ENCODE data around the gene ADGRE3.

ADGRE3 gene, protein sequence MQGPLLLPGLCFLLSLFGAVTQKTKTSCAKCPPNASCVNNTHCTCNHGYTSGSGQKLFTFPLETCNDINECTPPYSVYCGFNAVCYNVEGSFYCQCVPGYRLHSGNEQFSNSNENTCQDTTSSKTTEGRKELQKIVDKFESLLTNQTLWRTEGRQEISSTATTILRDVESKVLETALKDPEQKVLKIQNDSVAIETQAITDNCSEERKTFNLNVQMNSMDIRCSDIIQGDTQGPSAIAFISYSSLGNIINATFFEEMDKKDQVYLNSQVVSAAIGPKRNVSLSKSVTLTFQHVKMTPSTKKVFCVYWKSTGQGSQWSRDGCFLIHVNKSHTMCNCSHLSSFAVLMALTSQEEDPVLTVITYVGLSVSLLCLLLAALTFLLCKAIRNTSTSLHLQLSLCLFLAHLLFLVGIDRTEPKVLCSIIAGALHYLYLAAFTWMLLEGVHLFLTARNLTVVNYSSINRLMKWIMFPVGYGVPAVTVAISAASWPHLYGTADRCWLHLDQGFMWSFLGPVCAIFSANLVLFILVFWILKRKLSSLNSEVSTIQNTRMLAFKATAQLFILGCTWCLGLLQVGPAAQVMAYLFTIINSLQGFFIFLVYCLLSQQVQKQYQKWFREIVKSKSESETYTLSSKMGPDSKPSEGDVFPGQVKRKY

GRCh38 chr19:14674764-14675163, at the start of gene ADGRE3:
Gene ADGRE3 (minus strand): TSS chr19:14674844. CDS start chr19:14674770, 74 bp downstream.
- DNase-seq (ENCODE audit: low spot score): no peak

GRCh38 chr19:14722127-14722526, 47.5 kb upstream of the ADGRE3 start:
- DNase-seq (ENCODE audit: low spot score): no peak

GRCh38 chr19:14719162-14719561, 44.5 kb upstream of the ADGRE3 start:
- no peak for DNase-seq (ENCODE audit: low spot score)

DNA sequence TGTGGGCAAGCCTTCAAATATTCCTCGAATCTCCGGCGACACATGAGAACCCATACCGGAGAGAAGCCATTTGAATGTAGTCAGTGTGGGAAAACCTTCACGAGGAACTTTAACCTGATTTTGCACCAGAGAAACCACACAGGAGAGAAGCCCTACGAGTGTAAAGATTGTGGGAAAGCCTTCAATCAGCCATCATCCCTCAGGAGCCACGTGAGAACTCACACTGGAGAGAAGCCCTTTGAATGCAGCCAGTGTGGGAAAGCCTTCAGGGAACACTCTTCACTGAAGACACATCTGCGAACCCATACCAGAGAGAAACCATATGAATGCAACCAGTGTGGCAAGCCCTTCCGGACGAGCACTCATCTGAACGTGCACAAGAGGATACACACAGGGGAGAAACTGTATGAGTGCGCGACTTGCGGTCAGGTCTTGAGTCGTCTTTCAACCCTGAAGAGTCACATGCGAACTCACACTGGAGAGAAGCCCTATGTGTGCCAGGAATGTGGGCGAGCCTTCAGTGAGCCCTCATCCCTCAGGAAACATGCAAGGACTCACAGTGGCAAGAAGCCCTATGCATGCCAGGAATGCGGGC, 44.0 kb upstream of the ADGRE3 start:
- no peak for DNase-seq (ENCODE audit: low spot score)

DNA sequence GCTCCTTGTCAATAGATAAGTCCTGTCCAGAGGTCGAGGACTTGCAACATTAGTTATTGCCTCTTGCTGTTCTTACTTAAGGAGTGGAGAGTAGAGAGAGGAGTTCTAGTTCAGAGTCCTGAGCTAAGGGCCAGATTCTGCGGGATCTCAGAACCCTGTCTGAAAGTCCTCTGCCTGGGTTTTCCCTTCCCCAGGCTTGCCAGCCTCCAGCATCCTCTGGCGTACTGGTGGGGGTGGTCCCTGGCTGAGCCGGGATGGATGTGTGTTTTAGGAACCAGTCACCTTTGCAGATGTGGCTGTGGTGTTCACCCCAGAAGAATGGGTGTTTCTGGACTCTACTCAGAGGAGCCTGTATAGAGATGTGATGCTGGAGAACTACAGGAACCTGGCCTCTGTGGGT, 41.2 kb upstream of the ADGRE3 start:
- DNase-seq (ENCODE audit: low spot score): no peak

- DNase-seq (ENCODE audit: low spot score): no peak
Observed at GRCh38 chr19:14704450-14704849, 29.8 kb upstream of the ADGRE3 start.

GRCh38 chr19:14703833-14704232, 29.2 kb upstream of the ADGRE3 start:
- no peak for DNase-seq (ENCODE audit: low spot score)

GRCh38 chr19:14700711-14701375, 26.2 kb upstream of the ADGRE3 start:
- no peak for DNase-seq (ENCODE audit: low spot score)

- DNase-seq (ENCODE audit: low spot score): no peak
Observed at GRCh38 chr19:14699641-14700040, 25.0 kb upstream of the ADGRE3 start.

DNA sequence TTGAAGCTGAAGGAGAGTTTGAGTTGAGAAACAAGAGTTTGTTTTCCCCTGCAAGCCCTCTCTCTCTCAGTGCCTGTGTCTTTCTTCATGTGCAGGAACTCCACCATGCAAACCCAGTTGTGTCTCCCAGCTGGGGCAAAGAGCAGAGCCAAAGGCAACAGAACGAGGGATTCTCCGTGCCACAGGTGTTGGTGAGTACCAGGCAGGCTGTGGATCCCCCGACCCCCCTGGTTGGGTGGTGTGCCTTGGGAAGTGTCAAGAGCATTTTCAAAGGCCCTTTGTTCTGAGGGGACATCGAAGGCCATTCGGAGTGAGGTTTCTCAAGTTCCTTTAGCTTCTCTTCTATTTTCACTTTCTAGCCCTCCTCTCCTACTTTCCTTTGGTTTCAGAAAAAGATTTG, 20.8 kb upstream of the ADGRE3 start:
- DNase-seq (ENCODE audit: low spot score): no peak

DNA sequence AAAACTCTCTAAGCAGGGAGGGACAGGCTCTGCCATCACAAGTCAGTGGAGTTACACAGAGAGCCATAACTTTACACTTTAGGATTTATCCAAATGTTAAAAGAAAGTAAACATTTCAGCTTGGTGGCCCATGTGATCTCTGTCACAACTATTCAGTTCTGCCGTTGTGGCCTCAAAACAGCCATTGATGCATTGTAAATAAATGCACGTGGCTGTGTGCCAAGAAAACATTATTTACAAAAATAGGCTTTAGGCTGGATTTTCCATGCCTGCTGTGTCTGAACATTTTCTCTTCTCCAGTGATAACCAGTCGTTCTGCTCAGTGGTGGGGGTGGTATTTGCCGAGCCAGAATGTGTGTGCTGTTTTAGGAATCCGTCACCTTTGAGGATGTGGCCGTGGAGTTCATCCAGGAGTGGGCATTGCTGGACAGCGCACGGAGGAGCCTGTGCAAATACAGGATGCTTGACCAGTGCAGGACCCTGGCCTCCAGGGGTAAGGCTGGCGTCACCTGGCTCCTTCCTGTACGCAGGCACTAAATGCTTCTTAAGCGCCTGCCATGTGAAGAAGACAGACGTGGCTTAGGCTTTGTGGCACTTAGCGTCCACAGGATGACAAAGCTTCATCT, 20.1 kb upstream of the ADGRE3 start:
- no peak for DNase-seq (ENCODE audit: low spot score)

- DNase-seq (ENCODE audit: low spot score): peak; percentile 96
Observed at GRCh38 chr19:14689598-14690503, 15.2 kb upstream of the ADGRE3 start, which contains the start of gene ZNF333. Gene ZNF333 (plus strand): TSS chr19:14690048. CDS start chr19:14693492, 3,444 bp downstream.

GRCh38 chr19:14686411-14686810, 11.8 kb upstream of the ADGRE3 start:
- peak; percentile 6 for DNase-seq (ENCODE audit: low spot score)

- DNase-seq (ENCODE audit: low spot score): peak; percentile 12
Observed at GRCh38 chr19:14683439-14683838, 8.8 kb upstream of the ADGRE3 start.

DNA sequence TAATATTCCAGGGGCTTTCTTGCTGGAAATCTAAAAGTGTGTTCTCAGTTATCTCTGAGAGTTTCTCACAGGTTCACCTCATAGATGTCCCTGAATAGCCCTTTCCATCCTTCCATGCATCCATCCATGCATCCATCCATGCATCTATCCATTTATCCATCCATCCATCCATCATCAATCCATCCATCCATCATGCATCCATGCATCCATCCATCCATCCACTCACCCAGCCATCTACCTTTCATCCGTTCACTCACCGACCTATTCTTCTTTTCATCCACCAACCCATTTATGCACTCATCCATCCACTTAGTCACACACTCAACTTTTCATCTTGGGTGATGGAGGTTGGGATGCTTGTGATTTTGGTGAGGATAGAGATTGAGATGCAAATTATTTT, 7.4 kb upstream of the ADGRE3 start:
- DNase-seq (ENCODE audit: low spot score): no peak

DNA sequence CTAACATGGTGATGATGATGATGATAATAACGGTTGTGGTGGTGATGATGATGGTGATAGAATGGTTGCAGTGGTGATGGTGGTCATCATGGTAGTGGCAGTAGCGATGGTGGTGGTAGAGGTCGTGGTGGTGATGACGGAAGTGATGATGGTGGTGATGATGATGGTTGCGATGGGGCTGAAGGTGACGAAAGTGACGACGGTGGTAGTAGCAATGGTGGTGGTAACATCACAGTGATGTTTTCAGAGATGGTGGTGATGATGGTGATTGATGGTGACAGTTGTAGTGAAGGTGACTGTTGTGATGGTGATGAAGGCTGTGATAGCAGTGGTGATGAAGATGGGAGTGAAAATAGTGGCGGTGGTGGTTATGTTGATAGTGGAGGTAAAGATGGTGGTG, 3.6 kb upstream of the ADGRE3 start:
- no peak for DNase-seq (ENCODE audit: low spot score)

GRCh38 chr19:14677464-14677863, 2.8 kb upstream of the ADGRE3 start:
- no peak for DNase-seq (ENCODE audit: low spot score)

GRCh38 chr19:14676762-14677161, 2.1 kb upstream of the ADGRE3 start:
- no peak for DNase-seq (ENCODE audit: low spot score)

GRCh38 chr19:14673088-14673487, 1.6 kb downstream of the ADGRE3 start:
- DNase-seq (ENCODE audit: low spot score): no peak

GRCh38 chr19:14672188-14672872, 2.3 kb downstream of the ADGRE3 start:
- DNase-seq (ENCODE audit: low spot score): peak; percentile 27
